T-helper 2 cell treated with Interferon-gamma antibody and Interleukin-4, amounts not matched to agents 5 μg/mL and 100 μg/mL, for 36 hours (primary cell): ENCODE results near the gene STARD13.

Experiments
- DNase-seq: peaks from one replicate; pipeline ENCODE4 v3.0.0; 2021; ENCODE audit warnings: low spot score
- H3K27ac Mint-ChIP-seq: one replicate; pipeline ENCODE4 v1.8.0; 2021; ENCODE audit warnings: mild to moderate bottlenecking, mixed read lengths
- H3K27me3 Mint-ChIP-seq: one replicate; pipeline ENCODE4 v1.8.0; 2021; ENCODE audit warnings: low read depth, mixed read lengths
- H3K36me3 Mint-ChIP-seq: one replicate; pipeline ENCODE4 v1.8.0; 2021; ENCODE audit warnings: low read depth, mixed read lengths
- H3K4me1 Mint-ChIP-seq: one replicate; pipeline ENCODE4 v1.8.0; 2021; ENCODE audit warnings: low read depth, mixed read lengths
- H3K4me3 Mint-ChIP-seq: one replicate; pipeline ENCODE4 v1.8.0; 2022; ENCODE audit warnings: mild to moderate bottlenecking, moderate library complexity, mixed read lengths
- H3K9me3 Mint-ChIP-seq: one replicate; pipeline ENCODE4 v1.8.0; 2021; ENCODE audit warnings: mixed read lengths

STARD13 gene

GRCh38 chr13:33158271-33158670, 127.3 kb downstream of the STARD13 start:
- H3K4me1 Mint-ChIP-seq = no peaks in the 10 kb centered on the region
- H3K27ac Mint-ChIP-seq = no peak overlapping the region
- H3K9me3 Mint-ChIP-seq = peaks cover 7% of the 10 kb centered on the region
- no peak overlapping the region for H3K4me3 Mint-ChIP-seq
- H3K36me3 Mint-ChIP-seq = peaks cover 4% of the 10 kb centered on the region
- DNase-seq = no peak
- H3K27me3 Mint-ChIP-seq = no peaks in the 10 kb centered on the region

GRCh38 chr13:33154911-33155310, 130.6 kb downstream of the STARD13 start:
- no peaks in the 10 kb centered on the region for H3K36me3 Mint-ChIP-seq
- H3K4me3 Mint-ChIP-seq = no peak overlapping the region
- H3K27me3 Mint-ChIP-seq = no peaks in the 10 kb centered on the region
- no peaks in the 10 kb centered on the region for H3K9me3 Mint-ChIP-seq
- H3K27ac Mint-ChIP-seq = no peak overlapping the region
- H3K4me1 Mint-ChIP-seq = no peaks in the 10 kb centered on the region
- DNase-seq = no peak

GRCh38 chr13:33153421-33154404, 131.8 kb downstream of the STARD13 start:
- no peak for DNase-seq
- no peaks in the 10 kb centered on the region for H3K27me3 Mint-ChIP-seq
- no peaks in the 10 kb centered on the region for H3K36me3 Mint-ChIP-seq
- H3K9me3 Mint-ChIP-seq = no peaks in the 10 kb centered on the region
- H3K4me3 Mint-ChIP-seq = no peak overlapping the region
- H3K4me1 Mint-ChIP-seq = no peaks in the 10 kb centered on the region
- no peak overlapping the region for H3K27ac Mint-ChIP-seq

- no peak overlapping the region for H3K27ac Mint-ChIP-seq
- no peaks in the 10 kb centered on the region for H3K27me3 Mint-ChIP-seq
- peaks cover 4% of the 10 kb centered on the region for H3K9me3 Mint-ChIP-seq
- DNase-seq = no peak
- no peak overlapping the region for H3K4me3 Mint-ChIP-seq
- peaks cover 2% of the 10 kb centered on the region for H3K4me1 Mint-ChIP-seq
- H3K36me3 Mint-ChIP-seq = peaks cover 4% of the 10 kb centered on the region
Observed at GRCh38 chr13:33152389-33152788, 133.2 kb downstream of the STARD13 start.

GRCh38 chr13:33150662-33151061, 134.9 kb downstream of the STARD13 start:
- Mint-ChIP-seq H3K4me3 (no peak overlapping the region), H3K27me3 (no peaks in the 10 kb centered on the region), H3K36me3 (peaks cover 5% of the 10 kb centered on the region), H3K4me1 (peaks cover 9% of the 10 kb centered on the region), H3K27ac (no peak overlapping the region), H3K9me3 (peaks cover 6% of the 10 kb centered on the region)
- DNase-seq = no peak

DNA sequence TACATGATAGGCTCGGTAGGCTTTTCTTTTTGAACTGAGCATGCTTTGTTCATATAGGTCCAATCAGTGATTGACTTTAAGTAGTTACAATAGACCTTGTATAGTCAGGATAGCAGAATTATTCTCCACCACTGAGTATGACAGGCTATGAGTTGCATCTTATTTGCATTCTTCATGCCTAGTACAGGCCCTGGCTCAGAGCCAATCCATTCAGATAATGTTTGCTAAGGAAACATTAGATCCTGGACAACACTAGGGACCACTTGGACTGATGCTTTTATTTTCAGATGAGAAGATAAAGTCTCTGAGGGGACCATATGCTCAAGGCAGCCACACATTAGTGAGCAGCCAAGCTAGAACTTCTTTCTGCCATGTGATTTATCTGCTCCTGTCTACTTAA, 135.4 kb downstream of the STARD13 start:
- H3K36me3 Mint-ChIP-seq = peaks cover 6% of the 10 kb centered on the region
- H3K27me3 Mint-ChIP-seq = no peaks in the 10 kb centered on the region
- peaks cover 11% of the 10 kb centered on the region for H3K4me1 Mint-ChIP-seq
- H3K27ac Mint-ChIP-seq = no peak overlapping the region
- no peak for DNase-seq
- peaks cover 6% of the 10 kb centered on the region for H3K9me3 Mint-ChIP-seq
- no peak overlapping the region for H3K4me3 Mint-ChIP-seq

DNA sequence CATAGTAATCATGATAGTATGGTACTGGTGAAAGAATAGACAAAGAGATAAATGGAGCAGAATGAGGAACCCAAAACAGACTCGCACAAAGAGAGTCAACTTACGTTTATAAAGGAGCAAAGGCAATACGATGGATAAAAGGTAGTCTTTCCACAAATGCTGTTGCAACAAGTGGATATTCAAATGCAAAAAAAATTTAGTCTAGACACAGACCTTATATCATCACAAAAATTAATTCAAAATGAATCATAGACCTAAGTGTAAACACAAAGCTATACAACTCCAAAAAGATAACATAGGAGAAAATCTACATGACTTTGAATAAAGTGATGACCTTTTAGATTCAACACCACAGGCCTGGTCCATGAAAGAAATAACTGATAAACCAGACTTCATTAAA, 137.7 kb downstream of the STARD13 start:
- Mint-ChIP-seq H3K9me3 (peaks cover 13% of the 10 kb centered on the region), H3K36me3 (peaks cover 6% of the 10 kb centered on the region), H3K27ac (no peak overlapping the region), H3K4me1 (peaks cover 13% of the 10 kb centered on the region), H3K4me3 (no peak overlapping the region), H3K27me3 (no peaks in the 10 kb centered on the region)
- no peak for DNase-seq

GRCh38 chr13:33146843-33147611, 138.5 kb downstream of the STARD13 start:
- Mint-ChIP-seq H3K9me3 (peaks cover 13% of the 10 kb centered on the region), H3K27me3 (no peaks in the 10 kb centered on the region), H3K27ac (peak overlapping the region; percentile 41), H3K4me1 (peaks cover 13% of the 10 kb centered on the region), H3K36me3 (peaks cover 6% of the 10 kb centered on the region), H3K4me3 (peak overlapping the region; percentile 32)
- peak; percentile 44 for DNase-seq

DNA sequence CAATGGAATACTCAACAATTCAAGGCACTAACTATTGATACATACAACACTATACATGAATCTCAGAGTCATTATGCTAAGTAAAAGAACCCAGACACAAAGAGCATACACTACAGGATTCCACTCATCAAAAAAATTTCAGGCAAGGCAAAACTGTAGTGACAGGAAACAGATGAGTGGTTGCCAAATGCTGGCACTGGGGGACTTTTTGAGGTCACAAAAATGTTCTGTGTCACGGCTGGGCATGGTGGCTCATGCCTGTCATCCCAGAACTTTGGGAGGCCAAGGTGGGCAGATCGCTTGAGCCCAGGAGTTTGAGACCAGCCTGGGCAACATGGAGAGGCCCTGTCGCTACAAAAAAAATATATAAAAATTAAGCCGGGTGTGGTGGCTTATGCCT, 139.9 kb downstream of the STARD13 start:
- H3K4me1 Mint-ChIP-seq = peaks cover 13% of the 10 kb centered on the region
- no peak overlapping the region for H3K4me3 Mint-ChIP-seq
- H3K27ac Mint-ChIP-seq = no peak overlapping the region
- no peak for DNase-seq
- H3K27me3 Mint-ChIP-seq = no peaks in the 10 kb centered on the region
- H3K9me3 Mint-ChIP-seq = peaks cover 13% of the 10 kb centered on the region
- H3K36me3 Mint-ChIP-seq = peaks cover 6% of the 10 kb centered on the region

DNA sequence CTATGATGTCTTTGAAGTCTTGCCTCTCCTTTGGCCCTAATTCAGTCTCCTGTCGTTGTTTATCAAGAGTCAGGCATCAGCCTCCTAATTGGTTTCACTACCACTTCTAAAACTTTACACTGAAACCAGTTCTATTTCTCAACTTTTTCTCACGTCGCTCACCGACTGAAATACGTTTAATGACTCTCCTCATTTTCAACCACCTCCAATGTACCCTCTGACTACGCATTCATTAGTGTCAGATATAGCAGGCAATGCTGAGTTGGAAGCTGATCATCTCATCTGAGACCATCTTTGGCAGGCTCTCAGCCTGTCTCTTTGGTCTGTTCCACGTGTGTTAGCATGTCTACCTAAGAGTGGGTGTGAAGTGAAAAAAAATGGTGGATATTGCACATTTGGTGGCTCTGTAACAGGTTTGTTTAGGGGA, 141.2 kb downstream of the STARD13 start:
- Mint-ChIP-seq H3K27ac (no peak overlapping the region), H3K36me3 (peaks cover 6% of the 10 kb centered on the region)

DNA sequence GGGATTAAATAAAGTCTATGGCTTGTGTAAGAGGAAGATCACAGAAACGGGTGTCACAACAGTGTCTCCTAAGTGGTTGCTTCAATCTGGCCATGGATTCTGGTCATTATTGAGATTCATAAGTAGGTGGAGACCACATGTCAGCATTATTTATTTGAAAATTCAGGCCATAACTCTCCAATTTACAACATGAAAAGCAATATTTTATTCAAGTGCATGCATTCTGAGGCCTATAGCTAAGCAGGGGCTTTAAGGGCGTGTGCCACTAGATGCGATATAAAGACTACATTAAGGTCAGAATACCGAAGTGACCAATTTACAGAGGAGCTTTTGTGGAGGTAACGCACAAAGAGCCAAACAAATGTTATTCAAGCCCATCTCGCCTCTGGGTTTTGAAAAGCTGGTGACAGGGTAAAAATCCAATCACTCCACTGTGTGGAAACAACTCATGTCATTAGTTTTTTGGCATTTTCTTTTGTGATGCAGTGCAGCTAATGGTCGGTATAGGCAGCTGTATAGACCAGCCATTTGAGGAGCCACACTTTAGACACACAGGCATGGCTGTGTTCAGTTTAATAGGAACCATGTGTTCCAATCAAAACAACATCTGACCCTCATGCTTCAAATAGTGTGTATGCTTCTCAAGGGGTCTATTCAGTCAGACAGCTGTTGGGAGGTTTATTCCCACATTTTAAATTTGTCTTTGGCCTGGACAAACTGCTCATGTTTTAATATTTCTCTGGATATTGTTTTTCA, 145.6 kb downstream of the STARD13 start:
- H3K36me3 Mint-ChIP-seq = no peaks in the 10 kb centered on the region
- no peak overlapping the region for H3K4me3 Mint-ChIP-seq
- peaks cover 18% of the 10 kb centered on the region for H3K9me3 Mint-ChIP-seq
- peaks cover under 1% of the 10 kb centered on the region for H3K4me1 Mint-ChIP-seq
- no peak for DNase-seq
- H3K27me3 Mint-ChIP-seq = no peaks in the 10 kb centered on the region
- H3K27ac Mint-ChIP-seq = no peak overlapping the region

More for the DNA sequence above, 141.2 kb downstream of the STARD13 start:
- peaks cover 13% of the 10 kb centered on the region for H3K4me1 Mint-ChIP-seq
- H3K27me3 Mint-ChIP-seq = no peaks in the 10 kb centered on the region
- DNase-seq = no peak
- no peak overlapping the region for H3K4me3 Mint-ChIP-seq
- peaks cover 13% of the 10 kb centered on the region for H3K9me3 Mint-ChIP-seq

DNA sequence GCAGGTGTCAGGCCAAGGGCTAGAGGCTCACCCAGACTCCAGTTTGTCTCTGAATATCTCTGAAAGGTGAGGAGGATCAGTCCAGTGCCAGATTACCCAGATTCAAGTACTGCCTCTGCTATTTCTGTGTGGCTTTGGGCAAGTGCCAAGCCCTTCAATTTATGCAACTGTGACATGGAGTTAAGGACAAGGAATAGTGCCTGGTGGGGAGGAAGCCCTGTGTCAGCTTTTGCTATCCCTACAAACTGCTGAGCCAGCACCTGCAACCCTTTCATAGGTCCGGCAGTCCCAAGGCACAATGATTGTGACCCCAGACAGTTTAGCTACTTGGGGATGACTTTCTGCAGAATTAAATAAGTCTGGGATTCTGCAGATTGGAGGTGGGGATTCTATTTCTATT, 146.4 kb downstream of the STARD13 start:
- Mint-ChIP-seq H3K4me3 (no peak overlapping the region), H3K27ac (no peak overlapping the region), H3K4me1 (no peaks in the 10 kb centered on the region), H3K27me3 (no peaks in the 10 kb centered on the region), H3K9me3 (peaks cover 22% of the 10 kb centered on the region), H3K36me3 (no peaks in the 10 kb centered on the region)
- no peak for DNase-seq

DNA sequence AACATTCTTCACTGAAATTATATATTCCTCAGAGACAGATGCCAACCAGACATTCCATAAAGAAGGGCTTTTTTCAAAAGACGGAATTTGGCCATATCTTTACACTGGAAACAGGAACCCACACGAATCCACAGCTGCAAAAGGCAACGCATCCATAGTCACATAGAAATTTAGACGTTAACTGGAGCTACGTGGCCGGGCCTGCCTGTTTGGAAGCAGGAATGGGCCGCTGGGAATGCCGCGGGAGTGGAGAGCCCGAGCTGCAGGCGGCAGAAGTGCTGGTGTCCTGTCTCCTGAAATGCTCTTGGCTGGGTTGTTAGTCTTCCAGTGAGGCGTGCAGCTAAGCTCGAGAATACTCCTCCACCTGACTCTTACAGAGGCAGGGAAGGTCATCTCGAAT, 147.1 kb downstream of the STARD13 start:
- H3K27ac Mint-ChIP-seq = no peak overlapping the region
- H3K9me3 Mint-ChIP-seq = peaks cover 27% of the 10 kb centered on the region
- no peaks in the 10 kb centered on the region for H3K27me3 Mint-ChIP-seq
- H3K4me3 Mint-ChIP-seq = no peak overlapping the region
- H3K4me1 Mint-ChIP-seq = no peaks in the 10 kb centered on the region
- no peak for DNase-seq
- H3K36me3 Mint-ChIP-seq = no peaks in the 10 kb centered on the region
